Panc1 (cell line): Measurements from ENCODE around the gene ZNF609.

ENCODE experiments used
- POLR2AphosphoS5 ChIP-seq: IDR thresholded peaks from 2 replicates; pipeline ENCODE4 v1.6.1; 2012; ENCODE audit warnings: mild to moderate bottlenecking, low read depth, low read length, moderate library complexity
- TF ChIP-seq, protein P1 (sequence below): fragments of 450-650 bp; IDR thresholded peaks from 2 replicates; pipeline ENCODE4 v1.5.1; 2017; ENCODE audit warnings: mild to moderate bottlenecking

DNA sequence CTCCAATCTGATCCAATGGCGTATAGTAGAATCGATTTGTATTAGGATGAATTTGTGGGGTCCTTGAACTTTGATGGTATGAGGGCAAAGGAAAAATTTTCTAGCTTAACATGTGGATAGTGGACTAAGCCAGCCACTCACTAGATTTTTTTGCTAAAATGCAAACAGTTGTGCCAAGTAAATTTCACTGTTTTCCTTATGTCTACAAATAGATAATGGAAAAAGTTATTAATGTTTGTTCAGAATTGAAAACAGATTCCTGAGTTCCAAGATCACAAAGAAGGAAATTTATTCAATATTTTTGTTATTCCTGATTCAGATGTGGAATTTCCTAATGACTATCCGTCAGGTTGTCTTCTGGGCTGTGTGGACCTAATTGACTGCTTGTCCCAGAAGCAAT, 35.2 kb upstream of the ZNF609 start:
- TF ChIP-seq, protein P1, sequence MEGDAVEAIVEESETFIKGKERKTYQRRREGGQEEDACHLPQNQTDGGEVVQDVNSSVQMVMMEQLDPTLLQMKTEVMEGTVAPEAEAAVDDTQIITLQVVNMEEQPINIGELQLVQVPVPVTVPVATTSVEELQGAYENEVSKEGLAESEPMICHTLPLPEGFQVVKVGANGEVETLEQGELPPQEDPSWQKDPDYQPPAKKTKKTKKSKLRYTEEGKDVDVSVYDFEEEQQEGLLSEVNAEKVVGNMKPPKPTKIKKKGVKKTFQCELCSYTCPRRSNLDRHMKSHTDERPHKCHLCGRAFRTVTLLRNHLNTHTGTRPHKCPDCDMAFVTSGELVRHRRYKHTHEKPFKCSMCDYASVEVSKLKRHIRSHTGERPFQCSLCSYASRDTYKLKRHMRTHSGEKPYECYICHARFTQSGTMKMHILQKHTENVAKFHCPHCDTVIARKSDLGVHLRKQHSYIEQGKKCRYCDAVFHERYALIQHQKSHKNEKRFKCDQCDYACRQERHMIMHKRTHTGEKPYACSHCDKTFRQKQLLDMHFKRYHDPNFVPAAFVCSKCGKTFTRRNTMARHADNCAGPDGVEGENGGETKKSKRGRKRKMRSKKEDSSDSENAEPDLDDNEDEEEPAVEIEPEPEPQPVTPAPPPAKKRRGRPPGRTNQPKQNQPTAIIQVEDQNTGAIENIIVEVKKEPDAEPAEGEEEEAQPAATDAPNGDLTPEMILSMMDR, result no peak
- no peak for TF ChIP-seq POLR2AphosphoS5
